ENCODE measurements around the gene CLEC1A.

CLEC1A gene, protein sequence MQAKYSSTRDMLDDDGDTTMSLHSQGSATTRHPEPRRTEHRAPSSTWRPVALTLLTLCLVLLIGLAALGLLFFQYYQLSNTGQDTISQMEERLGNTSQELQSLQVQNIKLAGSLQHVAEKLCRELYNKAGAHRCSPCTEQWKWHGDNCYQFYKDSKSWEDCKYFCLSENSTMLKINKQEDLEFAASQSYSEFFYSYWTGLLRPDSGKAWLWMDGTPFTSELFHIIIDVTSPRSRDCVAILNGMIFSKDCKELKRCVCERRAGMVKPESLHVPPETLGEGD

DNA sequence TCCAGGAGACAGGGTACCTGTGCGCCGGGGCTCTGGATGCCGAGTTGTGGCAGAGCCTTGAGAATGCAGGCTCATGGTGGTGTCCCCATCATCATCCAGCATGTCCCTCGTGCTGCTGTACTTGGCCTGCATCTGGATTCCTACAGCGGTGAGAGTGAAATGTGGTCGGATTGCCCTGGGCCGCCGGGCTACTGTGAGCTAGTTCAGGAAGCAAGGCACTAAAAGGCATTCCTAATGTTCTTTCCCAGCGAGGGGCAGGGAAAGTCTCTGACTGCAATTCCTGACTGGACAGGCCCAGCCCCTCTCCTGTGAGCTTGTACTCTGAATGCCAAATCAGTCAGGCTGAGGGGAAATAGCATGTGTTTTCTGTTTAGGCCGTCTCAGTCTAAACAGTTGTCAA, at the start of gene CLEC1A:
Gene CLEC1A, minus strand, starts transcription at position 195 of the 400 bp plus-strand sequence. Its CDS starts 63 bp downstream, at position 132.
- DNase-seq: no peak

DNA sequence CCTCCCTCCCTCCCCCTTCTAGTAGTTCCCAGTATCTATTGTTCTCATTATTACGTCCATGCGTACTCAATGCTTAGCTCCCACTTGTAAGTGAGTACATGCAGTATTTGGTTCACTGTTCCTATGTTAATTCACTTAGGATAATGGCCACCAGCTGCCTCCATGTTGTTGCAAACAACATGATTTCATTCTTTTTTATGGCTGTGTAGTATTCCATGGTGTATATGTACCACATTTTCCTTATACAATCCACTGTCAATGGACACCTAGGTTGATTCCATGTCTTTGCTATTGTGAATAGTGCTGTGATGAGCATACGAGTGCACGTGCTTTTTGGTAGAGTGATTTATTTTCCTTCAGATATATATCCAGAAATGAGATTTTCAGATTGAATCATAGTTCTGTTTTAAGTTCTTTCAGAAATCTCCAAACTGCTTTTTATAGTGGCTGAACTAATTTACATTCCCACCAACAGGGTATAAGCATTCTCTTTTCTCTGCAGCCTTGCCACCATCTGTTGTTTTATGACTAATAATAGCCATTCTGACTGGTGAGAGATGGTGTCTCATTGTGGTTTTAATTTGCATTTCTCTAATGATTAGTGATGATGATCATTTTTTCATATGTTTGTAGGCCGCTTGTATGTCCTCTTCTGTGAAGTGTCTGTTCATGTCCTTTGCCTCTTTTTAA, 49.1 kb upstream of the CLEC1A start:
- no peak for DNase-seq

DNA sequence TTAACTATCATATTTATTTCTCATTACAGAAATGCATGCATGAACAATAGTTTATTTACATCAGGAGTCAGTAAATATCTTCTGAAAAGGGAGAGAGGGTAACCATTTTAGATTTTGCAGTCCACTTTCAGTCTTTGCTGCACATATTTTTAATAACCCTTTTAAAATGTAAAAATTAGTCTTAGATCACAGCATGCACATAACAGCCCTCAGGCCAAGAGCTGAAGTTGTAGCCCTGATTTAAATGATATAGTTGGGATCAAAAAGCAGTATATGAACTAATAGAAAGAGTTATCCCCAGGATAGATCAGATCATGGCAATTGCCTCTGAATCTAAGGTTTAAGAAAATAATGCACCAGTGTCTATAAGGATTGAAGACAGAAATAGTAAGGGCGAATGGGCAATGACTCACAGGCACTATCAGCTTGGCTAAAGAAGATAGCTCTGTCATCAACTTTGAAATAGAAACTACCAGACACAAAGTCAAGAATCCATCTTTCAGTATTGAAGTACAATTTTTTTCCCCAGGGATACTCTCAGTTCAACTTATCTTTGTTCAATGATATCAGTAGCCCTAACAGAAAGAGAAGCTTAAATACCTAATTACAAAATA, 44.3 kb upstream of the CLEC1A start:
- no peak for DNase-seq

DNA sequence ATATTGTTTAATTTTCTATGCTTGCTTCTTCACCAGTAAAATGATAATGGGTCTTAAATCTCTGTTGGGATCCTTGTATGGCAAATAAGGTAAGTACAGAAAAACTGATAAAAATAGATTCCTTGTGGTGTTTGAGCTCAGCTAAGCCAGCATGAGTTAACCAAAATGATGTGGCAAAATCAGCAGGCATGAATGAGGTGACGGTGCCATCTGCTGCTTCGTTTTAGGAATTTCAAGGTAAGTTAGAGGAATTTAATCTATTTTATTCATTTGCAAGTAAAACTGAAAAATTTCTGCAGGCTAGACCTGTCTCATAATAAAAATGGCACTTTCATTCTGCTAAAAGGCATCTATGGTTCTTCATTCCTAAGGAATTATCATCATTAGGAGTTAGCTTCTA, 41.2 kb upstream of the CLEC1A start:
- peak; percentile 0 for DNase-seq

DNA sequence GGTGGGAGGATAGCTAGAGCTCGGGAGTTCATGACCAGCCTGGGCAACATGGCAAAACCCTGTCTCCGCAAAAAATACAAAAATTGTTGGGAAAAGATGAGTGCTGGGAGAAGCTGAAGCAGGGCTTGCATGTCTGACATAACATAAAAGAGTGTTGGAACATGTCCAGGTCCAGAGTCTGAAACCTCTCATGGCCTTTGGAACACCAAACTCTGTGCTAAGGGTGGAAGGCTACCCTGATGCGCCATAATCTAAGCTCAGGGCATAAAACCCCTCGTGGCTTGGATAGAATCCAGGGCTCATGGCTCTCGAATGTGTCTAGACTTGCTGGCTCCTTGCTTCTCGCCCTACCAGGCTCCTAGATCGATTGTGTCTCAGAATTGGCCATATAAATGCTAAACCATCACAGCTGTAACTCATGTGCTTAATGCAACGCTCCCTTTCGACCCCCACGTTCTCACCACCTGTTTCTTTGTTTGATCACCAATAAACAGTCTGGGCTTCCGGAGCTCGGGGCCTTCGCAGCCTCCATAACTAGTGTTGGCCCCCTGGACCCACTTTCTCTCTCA, 37.9 kb upstream of the CLEC1A start:
- no peak for DNase-seq

DNA sequence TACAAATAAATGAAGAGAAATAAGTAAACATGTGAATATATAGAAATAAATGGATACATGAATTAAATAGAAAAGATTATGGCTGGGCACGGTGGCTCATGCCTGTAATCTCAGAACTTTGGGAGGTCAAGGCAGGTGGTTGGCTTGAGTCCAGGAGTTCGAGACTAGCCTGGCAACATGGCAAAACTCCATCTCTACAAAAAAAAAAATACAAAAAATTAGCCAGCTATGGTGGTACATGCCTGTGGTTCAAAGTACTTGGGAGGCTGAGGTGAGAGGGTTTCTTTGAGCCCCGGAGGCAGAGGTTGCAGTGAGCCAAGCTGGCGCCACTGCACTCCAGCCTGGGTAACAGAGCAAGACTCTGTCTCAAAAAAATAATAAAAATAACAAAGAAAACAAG, 36.3 kb upstream of the CLEC1A start:
- no peak for DNase-seq

DNA sequence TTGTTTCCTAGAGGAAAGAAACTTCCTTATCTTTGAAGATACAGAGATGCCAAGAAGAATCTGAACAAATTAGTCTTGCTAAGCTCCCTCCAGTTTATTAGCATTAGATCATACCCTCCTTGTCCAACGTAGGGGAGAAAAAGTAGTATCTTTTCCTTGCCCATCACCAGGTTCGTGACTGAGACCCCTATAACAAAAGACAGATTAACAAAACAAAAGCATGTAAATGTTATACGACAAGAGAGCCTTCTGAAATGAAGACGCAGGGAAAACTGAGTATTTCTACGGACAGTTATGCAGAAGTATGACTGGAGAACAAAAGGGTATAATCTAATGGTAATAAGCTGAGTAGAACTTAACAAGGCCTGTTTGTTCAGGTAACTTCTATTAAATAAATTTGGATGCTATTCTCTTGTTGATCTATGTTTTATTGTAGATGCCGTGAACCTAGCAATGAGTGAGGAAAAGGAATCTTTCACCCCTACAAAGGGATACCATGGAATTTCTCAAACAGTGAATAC, 34.1 kb upstream of the CLEC1A start:
- no peak for DNase-seq

DNA sequence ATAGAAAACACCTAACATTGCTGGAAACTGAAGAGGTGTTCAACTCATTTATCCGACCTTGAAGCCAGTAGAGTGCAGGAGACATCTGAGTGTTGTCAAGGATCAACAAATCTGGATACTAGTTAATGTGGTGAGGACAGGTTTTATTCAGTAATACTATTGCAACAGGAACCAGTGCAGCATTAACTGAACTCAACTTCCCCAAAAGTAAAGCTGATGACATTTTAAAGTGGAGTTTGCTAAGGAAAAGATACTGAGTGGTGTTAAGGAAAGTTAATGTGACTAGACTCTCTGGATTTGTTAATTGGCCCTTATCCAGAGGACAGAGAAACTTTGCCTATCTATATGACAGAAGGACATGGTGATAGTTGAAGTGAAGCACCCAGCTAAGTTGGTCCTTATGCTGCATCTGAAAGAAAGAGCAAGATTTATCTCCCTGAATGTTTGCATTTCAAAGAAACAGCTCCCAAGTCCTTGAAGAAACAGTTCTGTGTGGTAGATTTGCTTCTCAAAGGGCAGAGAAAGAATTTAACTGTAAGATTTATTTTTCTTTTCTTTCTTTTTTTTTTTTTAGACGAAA, 32.4 kb upstream of the CLEC1A start:
- no peak for DNase-seq

DNA sequence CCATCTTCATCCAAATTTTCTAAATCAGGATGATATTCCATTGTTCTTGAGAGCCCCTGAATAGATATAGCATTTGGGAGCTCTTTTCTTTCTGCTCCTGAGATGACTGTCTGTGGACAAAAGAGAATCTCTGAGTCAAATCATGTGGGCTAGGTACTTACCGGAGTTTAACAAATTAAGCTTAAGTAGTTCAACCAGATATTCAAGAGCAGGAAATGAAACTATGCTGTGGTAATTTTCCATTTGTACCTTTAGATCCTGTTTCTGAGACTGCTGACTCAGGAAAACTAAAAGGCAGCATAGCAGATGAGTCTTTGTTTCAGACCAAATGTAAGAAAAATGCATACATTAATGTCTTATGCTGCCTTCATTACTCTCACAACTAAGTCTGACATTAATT, 31.3 kb upstream of the CLEC1A start, which contains the start of gene CLEC7A:
Gene CLEC7A, minus strand, starts transcription at position 158 of the 400 bp plus-strand sequence. Its CDS starts 117 bp downstream, at position 41.
- no peak for DNase-seq

DNA sequence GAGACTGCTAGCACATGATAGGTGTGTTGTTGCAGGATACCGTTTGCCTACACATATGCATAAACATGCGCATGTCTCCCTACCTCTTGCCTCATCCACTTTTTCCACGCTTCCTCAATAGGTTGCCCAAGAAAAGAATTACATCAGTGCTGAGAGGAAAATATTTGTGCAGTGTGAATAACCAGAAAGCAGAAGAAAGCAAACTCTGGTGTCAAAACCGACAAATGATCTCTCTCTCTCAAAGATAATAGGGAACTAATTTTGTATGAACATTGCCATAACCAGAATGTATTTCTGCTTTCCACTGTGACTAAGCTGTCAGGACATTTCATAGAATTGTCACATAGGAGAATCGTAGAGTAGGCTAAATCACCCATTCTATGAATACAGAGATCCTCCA, 29.9 kb upstream of the CLEC1A start:
- no peak for DNase-seq

DNA sequence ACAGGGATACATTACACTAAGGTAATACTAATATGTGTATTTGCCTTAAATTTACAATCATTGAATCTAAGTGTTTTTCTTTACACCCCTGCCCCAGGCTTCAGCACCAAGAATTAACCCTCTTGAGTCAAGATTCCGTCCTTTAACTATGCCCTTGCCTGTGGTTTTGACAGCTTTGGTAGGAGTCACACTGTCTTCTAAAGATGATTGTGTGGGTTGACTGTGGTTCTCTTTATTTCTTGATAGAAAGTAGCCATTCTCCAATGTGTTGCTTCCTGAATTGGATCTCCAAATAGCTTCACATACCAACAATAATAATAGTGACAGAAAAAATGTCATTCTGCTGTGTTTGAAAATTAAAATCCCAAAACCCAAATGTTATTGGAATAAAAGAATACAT, 27.6 kb upstream of the CLEC1A start:
- DNase-seq: no peak

DNA sequence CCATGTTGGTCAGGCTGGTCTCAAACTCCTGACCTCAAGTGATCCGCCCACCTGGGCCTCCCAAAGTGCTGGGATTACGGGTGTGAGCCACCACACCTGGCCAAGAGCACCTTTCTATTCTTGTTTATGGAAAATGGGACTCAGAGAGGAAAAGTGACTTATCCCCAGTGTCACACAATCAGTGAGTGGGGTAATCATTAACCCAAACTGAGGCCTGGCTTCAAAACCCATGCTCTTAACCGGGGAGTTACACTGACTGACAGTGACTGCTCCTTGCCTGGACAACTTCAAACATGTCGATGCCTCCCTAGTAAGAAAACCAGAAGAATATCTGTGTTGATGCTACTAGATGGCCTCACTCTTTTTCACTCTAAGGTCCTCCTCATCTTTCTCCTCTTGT, 23.9 kb upstream of the CLEC1A start:
- no peak for DNase-seq

DNA sequence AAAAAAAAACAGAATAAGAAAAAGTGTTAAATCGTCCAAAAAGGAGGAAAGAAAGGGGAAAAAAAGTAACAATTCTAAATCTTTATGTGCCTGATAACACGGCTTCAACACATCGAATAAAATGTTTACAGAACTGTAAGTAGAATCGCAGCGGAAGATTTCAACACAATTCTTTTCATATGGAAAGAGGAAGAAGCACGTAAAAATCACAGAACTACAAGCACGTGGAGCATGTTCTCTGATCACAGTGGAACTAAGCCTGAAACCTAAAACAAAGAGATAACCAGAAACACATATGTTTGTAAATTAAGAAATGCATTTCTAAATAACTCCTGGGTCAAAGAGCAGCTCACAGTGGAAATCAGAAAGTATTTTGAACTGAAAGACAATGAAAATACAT, 22.5 kb upstream of the CLEC1A start:
- no peak for DNase-seq

DNA sequence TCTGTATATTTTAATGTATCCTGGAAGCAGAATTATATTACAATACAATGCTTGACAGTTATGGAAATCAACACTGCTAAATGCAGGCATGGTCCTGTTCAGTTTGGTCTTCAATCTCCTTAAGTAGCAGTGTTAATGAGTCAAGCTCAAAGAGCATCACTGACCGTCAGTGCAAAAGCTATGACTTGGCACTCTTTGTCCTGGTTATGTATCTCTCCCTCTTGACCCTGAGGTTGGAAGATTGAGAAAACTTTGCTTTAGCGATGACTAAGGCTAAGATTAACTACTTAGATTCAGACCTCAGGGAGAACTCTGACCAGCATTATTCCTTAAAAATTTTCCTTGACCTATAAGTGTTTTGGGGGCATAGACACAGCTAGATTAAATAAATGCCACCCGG, 20.3 kb upstream of the CLEC1A start:
- DNase-seq: no peak

DNA sequence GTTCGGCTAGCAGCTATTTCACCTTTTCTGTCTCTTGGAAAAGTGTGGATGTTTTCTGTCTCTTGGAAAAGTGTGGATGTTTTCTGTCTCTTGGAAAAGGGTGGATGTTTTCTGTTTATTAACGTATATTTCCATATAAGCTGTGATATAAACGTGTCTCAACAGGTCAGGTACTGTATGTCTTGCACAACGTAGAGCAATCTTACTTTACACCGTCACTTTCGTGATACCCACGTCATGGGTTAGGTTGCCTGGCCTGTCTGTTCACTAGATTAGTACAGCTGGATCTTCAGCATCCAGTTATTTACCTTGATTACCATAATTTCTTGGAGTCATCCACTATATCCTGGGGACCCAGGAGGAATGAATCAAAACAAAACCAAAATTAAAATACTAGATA, 17.1 kb upstream of the CLEC1A start:
- DNase-seq: no peak

DNA sequence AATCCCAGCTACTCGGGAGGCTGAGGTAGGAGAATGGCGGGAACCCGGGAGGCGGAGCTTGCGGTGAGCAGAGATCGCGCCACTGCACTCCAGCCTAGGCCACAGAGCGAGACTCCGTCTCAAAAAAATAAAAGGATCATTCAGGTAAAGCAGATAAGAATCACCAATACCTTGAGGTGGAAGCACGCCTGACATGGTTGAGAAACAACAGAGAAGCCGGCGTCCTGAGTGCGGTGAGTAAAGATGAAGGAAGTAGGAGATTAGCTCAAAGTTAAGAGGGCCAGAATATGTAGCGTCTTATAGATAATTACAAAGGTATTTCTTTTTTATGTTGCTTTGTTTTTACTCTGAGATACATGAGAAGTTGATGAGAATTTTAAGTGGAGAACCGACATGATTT, 16.5 kb upstream of the CLEC1A start:
- no peak for DNase-seq

DNA sequence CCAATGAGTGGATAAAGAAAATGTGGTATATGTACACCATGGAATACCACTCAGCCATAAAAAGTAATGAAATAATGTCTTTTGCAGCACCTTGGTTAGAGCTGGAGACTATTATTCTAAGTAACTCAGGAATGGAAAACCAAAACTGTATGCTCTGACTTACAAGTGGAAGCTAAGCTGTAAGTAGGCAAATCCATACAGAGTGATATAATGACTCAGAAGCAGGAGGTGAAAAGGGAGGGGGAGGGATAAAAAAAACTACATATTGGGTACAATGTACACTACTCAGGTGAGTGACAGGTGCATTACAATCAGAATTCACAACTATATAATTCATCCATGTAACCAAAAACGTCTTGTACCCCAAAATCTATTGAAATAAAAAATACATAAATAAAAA, 15.1 kb upstream of the CLEC1A start:
- no peak for DNase-seq

DNA sequence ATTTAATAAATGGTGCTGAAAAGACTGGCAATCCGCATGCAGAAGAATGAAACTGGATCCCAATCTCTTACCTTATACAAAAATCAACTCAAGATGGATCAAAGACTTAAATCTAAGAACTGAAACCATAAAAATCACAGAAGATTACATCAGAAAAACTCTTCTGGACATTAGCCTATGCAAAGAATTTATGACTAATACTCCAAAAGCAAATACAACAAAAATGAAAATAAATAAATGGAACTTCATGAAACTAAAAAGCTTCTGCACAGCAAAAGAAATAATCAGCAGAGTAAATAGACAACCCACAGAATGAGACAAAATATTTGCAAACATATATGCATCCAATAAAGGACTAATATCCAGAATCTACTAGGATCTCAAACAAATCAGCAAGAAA, 14.3 kb upstream of the CLEC1A start:
- DNase-seq: no peak

DNA sequence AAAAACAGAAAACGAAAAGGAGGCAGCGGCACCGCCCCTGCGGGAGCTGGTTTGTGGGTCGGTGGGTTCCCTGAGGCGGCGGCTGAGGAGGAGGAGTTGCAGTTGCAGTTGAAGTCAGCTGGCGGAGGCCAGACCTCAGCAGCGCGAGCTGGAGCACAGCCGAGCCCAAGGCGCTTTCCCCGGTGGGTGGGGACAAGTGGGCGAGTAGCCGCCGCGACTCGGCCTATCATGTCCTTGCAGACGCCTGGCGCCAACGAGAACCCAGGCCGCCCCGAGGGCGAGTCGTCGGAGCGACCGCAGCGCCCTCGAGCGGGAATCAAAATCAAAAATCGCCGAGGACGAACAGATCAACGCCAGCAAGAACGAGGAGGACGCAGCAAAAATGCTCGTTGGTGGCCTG, 12.7 kb upstream of the CLEC1A start:
- DNase-seq: no peak

DNA sequence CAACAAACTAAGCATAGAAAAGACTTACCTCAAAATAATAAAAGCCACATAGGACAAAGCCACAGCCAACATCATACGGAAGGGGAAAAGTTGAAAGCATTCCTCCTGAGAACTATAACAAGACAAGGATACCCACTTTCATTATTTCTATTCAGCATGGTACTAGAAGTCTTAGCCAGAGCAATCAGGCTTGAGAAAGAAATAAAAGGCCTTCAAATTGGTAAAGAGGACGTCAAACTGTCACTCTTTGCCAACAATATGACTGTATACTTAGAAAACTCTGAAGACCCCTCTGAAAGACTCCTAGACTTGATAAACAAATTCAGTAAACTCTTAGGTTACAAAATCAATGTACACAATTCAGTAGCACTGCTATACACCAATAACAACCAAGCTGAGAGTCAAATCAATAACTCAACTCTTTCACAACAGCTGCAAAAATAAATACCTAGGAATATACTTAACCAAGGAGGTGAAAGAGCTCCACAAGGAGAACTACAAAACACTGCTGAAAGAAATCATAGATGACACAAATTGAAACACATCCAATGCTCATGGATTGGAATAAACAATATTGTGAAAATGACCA, 11.6 kb upstream of the CLEC1A start:
- DNase-seq: no peak

DNA sequence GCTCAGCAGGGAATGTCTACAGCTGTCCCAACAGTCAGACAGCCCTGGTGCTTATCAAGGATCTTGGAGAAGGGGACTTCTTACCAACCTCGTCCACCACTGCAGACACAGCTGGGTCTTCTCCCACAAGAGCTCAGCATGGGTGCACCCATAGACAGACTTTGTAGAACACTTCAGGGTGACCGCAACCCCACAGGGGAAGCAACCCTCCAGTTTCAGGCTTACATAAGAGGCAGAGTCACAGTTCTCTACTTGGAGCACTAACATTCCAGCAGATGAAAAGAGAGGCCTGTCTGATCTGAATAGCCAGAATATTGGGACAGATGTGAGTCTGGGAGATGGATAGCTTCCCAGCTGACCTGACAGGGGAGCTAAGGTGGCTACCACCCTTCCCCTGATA, 3.5 kb upstream of the CLEC1A start:
- no peak for DNase-seq

DNA sequence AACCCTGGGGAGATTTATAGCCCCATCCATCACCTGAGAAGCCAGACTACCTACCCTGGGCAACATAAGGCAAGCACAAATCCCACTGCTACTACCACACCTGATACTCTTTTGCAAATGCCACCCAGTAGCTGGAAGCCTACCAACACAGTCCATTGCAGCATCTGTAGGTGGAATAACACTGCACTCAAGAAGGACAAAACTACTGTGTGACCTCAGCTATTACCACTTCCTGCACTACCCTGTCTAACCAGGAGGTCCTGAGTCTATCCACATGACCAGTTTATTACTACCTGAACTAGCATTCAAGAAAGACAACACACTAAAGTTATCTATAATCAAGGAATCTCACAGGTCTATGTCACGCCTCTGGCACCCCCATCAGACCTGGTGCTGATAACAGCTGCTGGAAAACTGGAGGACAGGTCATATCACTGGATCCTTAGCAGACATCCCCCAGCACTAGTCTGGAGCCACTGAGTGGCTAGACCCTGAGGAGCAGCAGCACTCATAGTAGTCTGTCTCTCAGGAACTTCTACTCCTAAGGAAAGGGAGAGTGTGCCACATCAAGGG, 2.9 kb upstream of the CLEC1A start:
- DNase-seq: no peak
